Ovary (tissue), 3 donors: ENCODE data around the gene CEP55.

Experiments
- EP300 ChIP-seq: sonication (generic); formaldehyde crosslinking; IDR thresholded peaks from one replicate; pipeline ENCODE4 v1.6.1; 2017; ENCODE audit warnings: antibody characterized with exemption
- POLR2A ChIP-seq: fragments of 450-650 bp; IDR thresholded peaks from one replicate; pipeline ENCODE4 v1.6.1; 2017; ENCODE audit warnings: antibody characterized with exemption, mild to moderate bottlenecking, moderate library complexity
- TF ChIP-seq, protein P1 (sequence below), 3 donors: fragments of 450-650 bp in 2 of 3; fragments of 200-600 bp in 1 of 3; IDR thresholded peaks; one replicate each; pipeline versions ENCODE4 v1.5.1 to v1.8.0; 2016 to 2022; ENCODE audit warnings: antibody characterized with exemption in 3 of 3, mild to moderate bottlenecking in 1 of 3
- donor health status: DM: no; HTN: no; CAD: no.

DNA sequence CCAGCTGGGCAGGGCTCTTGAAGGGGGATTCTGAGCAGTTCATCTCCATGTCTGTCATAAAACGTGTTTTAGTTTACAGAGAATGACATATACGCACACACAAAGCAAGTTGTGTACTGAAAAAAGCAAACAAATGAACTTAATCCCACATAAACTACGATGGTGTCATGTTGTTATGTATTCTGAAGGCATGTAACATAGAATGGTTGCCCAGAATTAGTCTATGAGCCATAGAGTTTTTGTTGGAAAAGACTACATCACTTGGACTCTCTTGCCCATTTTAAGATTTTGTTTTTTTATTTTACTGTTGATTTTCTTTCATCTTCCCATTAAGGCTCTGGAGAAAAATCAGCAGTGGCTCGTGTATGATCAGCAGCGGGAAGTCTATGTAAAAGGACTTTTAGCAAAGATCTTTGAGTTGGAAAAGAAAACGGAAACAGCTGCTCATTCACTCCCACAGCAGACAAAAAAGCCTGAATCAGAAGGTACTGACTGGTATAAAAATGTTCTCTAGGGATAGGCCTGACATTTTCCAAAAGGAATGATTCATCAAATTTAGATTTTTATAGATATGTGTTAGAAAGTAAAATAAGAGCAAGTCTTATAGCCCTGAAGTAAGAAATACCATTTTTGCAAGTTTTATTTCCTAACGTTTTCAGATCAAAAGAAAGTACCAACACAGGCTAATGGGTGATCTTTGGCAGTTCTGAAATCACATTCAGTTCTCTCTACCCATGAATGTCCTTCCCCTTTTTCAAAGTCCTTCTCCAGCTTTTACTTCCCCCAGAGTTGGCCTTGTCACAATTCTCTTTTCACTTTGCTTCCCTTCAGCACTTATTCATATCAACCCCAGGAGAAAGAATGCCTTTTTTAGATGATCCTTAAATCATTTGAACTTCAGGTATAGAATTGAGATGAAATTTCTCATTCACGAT, 18.9 kb downstream of the CEP55 start:
- TF ChIP-seq, protein P1, sequence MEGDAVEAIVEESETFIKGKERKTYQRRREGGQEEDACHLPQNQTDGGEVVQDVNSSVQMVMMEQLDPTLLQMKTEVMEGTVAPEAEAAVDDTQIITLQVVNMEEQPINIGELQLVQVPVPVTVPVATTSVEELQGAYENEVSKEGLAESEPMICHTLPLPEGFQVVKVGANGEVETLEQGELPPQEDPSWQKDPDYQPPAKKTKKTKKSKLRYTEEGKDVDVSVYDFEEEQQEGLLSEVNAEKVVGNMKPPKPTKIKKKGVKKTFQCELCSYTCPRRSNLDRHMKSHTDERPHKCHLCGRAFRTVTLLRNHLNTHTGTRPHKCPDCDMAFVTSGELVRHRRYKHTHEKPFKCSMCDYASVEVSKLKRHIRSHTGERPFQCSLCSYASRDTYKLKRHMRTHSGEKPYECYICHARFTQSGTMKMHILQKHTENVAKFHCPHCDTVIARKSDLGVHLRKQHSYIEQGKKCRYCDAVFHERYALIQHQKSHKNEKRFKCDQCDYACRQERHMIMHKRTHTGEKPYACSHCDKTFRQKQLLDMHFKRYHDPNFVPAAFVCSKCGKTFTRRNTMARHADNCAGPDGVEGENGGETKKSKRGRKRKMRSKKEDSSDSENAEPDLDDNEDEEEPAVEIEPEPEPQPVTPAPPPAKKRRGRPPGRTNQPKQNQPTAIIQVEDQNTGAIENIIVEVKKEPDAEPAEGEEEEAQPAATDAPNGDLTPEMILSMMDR (IDR thresholded peaks at IDR 0.05), result no peak
- no peak for TF ChIP-seq POLR2A
- no peak for TF ChIP-seq EP300
